ENCODE data around the gene GXYLT1.

The GXYLT1 gene

GRCh38 chr12:42143452-42144157 lies 1.1 kb downstream of the GXYLT1 start:
- peak; percentile 21 for DNase-seq

- no peak for DNase-seq
Measured at GRCh38 chr12:42141981-42142606, 2.6 kb downstream of the GXYLT1 start.

GRCh38 chr12:42140901-42141300 lies 3.8 kb downstream of the GXYLT1 start:
- peak; percentile 16 for DNase-seq

GRCh38 chr12:42135259-42135814 lies 9.3 kb downstream of the GXYLT1 start:
- peak; percentile 79 for DNase-seq

- DNase-seq = peak; percentile 63
Measured at GRCh38 chr12:42130672-42131402, 13.8 kb downstream of the GXYLT1 start.

GRCh38 chr12:42129595-42130204 lies 15.0 kb downstream of the GXYLT1 start:
- peak; percentile 73 for DNase-seq

- no peak for DNase-seq
Measured at GRCh38 chr12:42128888-42129287, 15.8 kb downstream of the GXYLT1 start.

GRCh38 chr12:42128327-42128726 lies 16.3 kb downstream of the GXYLT1 start:
- DNase-seq = peak; percentile 20

- DNase-seq = no peak
Measured at GRCh38 chr12:42126963-42127362, 17.7 kb downstream of the GXYLT1 start.

GRCh38 chr12:42125388-42125767 lies 19.3 kb downstream of the GXYLT1 start:
- no peak for DNase-seq

- no peak for DNase-seq
Measured at GRCh38 chr12:42124764-42125387, 19.8 kb downstream of the GXYLT1 start.

- peak; percentile 87 for DNase-seq
Measured at GRCh38 chr12:42119085-42119633, 25.5 kb downstream of the GXYLT1 start.

- DNase-seq = peak; percentile 57
Measured at GRCh38 chr12:42118136-42118879, 26.4 kb downstream of the GXYLT1 start.

GRCh38 chr12:42109031-42109430 lies 35.6 kb downstream of the GXYLT1 start:
- no peak for DNase-seq

GRCh38 chr12:42106791-42107190 lies 37.9 kb downstream of the GXYLT1 start:
- peak; percentile 45 for DNase-seq

- DNase-seq = no peak
Measured at GRCh38 chr12:42104784-42105183, 39.9 kb downstream of the GXYLT1 start.

GRCh38 chr12:42104087-42104486 lies 40.6 kb downstream of the GXYLT1 start:
- no peak for DNase-seq

- DNase-seq = no peak
Measured at GRCh38 chr12:42103155-42103554, 41.5 kb downstream of the GXYLT1 start.

- DNase-seq = no peak
Measured at GRCh38 chr12:42102720-42103119, 42.0 kb downstream of the GXYLT1 start.

GRCh38 chr12:42099433-42099832 lies 45.2 kb downstream of the GXYLT1 start:
- DNase-seq = no peak

GRCh38 chr12:42097971-42098370 lies 46.7 kb downstream of the GXYLT1 start:
- no peak for DNase-seq

GRCh38 chr12:42094277-42094676 lies 50.4 kb downstream of the GXYLT1 start:
- peak; percentile 54 for DNase-seq

Measured in HCEC 1CT (cell line).